HG02884 (cell line): ENCODE measurements around the gene MYCBPAP.

ENCODE experiments used
- ATAC-seq: cut with Tn5 transposase; IDR thresholded peaks from one replicate; pipeline ENCODE4 v1.9.1; 2021; ENCODE audit warnings: mild to moderate bottlenecking, moderate library complexity; ENCODE audit not compliant: unreplicated experiment

Gene MYCBPAP

DNA sequence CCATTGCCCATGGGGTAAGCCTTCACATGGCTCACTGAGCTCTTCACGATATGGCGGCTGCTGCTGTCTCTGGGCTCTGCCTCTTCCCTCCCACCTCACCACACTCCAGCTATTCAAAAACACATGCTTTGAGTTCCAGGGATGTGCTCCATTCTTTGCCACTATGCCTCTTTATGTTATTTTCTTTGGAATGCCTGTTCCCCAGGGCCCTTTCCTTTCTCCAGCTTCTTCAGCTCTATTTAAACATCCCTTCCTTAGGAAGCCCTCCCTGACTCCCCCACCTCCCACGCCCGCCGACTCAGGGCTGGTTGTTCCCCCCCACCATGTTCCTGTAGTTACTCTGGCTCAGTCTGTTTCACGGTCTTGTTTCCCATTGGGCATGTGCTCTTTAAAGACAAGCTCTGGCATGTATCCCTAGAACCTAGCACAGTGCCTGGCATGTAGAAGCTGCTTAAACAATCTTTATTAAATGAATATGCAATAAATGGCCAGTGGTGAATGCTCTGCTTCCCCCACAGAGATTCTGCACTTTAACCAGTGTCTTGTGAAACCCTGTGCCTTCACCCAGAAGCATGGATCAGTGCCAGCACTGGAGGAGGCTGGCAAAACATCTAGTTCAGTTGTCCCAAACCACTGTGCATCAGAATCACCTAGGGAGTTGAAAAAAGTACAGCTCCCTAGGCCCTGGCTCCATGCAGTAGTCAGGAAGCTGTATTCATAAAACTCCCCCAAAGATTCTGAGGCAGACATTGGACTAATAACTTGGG is 6.9 kb downstream of the MYCBPAP start:
- no peak for ATAC-seq

- no peak for ATAC-seq
Observed at GRCh38 chr17:50517011-50517410, 8.8 kb downstream of the MYCBPAP start.

GRCh38 chr17:50517504-50518383 is 9.5 kb downstream of the MYCBPAP start:
- ATAC-seq, result no peak

GRCh38 chr17:50518384-50519023 is 10.3 kb downstream of the MYCBPAP start:
- no peak for ATAC-seq

DNA sequence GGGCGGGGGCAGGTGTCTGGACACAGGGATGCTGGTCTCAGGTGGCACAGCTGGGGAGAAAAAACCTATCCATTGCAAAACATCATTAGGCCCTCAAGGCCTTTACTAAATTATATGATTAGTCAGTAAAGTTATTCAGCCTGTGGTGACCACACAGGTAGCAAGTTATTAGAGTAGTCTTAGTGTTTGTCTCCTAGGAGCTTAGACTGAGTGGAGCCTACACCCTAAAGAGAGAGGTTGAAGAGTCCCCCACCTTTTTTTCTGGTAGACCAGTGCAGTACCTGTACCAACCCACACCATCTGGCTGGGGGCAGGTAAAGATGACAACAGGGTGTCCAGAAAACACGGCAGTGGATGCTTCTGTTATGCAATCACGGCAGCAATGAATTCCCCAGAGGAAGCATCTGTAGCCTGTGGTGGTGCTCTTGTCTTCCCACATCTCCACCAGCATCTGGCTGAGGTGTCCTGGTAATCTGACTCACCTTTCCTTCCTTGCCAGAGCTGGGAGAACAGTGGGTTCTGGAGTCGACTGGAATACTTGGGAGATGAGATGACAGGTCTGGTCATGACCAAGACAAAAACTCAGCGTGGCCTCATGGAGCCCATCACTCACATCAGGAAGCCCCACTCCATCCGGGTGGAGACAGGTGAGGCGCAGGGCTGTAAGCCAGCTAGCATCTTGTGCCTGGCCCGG is 11.0 kb downstream of the MYCBPAP start:
- no peak for ATAC-seq

GRCh38 chr17:50520483-50520882 is 12.2 kb downstream of the MYCBPAP start:
- no peak for ATAC-seq

GRCh38 chr17:50521514-50521913 is 13.3 kb downstream of the MYCBPAP start:
- no peak for ATAC-seq

DNA sequence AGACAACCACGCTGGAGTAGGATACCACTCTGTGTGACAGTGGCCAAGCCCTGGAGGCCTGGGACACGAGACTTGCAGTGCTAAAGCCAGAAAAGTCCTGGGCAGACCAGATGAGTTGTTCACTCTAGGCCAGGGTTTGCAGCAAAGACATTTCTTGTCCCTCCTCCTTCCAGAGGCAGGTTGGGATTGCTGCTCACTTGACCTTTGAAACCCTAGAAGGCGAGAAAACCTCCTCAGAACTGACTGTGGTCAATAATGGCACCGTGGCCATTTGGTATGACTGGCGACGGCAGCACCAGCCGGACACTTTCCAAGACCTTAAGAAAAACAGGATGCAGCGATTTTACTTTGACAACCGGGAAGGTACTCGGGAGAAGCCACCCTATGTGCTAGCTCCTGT is 14.5 kb downstream of the MYCBPAP start:
- no peak for ATAC-seq

DNA sequence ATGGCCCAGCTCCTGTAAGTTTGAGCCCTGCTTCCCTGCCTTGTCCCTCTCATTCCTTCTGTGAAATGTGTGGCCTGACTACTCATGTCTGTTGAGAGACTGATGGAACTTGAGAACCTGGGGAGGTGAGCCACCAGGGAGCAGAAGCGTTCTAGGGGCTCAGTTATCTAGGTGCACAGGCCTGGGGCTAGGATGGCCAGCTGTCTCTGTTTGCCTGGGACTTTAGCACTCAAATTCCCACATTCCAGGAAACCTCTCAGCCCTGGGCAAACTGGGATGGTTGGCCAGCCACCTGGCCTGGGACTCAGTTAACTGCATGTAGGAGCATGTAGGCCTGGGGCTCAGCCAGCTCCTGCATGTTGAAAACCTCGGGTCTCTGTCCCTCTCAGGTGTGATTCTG is 15.0 kb downstream of the MYCBPAP start:
- no peak for ATAC-seq

DNA sequence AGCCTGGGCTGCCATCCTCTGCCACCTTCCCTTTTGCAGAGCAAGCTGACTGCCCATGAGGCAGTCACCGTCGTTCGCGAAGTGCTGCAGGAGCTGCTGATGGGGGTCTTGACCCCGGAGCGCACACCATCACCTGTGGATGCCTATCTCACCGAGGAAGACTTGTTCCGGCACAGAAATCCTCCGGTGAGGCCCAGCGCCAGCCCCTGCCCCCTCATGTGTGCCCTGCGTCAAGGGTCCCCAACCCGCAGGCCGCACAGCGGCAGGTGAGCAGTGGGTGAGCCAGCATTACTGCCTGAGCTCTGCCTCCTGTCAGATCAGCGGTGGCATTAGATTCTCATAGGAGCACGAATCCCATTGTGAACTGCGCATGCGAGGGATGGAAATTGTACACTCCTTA is 16.6 kb downstream of the MYCBPAP start:
- no peak for ATAC-seq

GRCh38 chr17:50527155-50527762 is 19.0 kb downstream of the MYCBPAP start:
- ATAC-seq, result no peak

DNA sequence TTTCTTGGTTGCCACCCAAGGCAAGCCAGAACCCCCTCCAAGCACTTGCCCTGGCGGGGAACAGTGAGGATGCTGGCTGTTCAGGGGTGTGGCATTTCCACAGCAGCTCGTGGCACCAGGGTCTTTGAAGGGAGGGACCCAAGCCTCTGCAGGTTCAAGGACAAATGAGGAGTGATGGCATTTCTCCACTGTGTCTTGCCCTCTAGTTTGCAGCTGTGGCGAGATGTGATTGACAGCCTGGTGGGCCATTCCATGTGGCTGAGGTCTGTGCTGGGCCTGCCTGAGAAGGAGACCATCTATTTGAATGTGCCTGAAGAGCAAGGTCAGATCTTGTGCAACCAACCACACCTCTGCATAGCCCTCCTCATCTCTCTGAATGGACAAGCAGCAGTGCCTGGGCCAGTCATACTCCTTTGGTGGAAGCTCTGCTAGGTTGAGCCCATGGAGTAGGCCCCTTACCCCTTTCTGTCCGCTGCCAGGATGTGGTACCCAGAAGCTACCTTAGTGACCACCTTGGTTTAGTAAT is 19.8 kb downstream of the MYCBPAP start:
- no peak for ATAC-seq

GRCh38 chr17:50529849-50530248 is 21.6 kb downstream of the MYCBPAP start:
- ATAC-seq, result no peak

GRCh38 chr17:50531428-50532025 is 23.3 kb downstream of the MYCBPAP start:
- no peak for ATAC-seq

- no peak for ATAC-seq
Observed at GRCh38 chr17:50532452-50533024, 24.3 kb downstream of the MYCBPAP start, which contains the start of gene EPN3. TSS of gene EPN3 (plus strand) at chr17:50532735. CDS start at chr17:50536557, 3,822 bp downstream.

GRCh38 chr17:50533185-50533584 is 24.9 kb downstream of the MYCBPAP start:
- no peak for ATAC-seq

DNA sequence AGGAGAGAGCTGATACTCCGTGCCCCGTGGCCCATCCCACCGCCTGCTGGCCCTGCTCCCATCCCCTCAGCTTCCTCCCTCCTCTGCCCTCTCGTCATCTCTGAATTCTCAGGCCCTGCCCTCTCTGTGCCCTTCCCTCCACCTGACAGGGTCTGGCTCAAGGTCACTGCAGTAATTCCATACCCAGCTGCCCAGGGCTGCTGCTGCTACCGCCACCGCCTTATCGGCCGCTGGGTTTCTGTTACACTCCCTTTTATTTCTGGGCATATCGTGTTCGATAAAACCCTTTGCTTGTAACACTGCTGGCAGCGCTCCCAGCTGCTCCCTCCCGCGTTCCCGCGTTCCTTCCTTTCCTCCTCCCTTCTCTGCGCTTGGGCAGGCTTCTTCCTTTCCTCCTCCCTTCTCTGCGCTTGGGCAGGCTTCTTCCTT is 25.5 kb downstream of the MYCBPAP start:
- no peak for ATAC-seq

DNA sequence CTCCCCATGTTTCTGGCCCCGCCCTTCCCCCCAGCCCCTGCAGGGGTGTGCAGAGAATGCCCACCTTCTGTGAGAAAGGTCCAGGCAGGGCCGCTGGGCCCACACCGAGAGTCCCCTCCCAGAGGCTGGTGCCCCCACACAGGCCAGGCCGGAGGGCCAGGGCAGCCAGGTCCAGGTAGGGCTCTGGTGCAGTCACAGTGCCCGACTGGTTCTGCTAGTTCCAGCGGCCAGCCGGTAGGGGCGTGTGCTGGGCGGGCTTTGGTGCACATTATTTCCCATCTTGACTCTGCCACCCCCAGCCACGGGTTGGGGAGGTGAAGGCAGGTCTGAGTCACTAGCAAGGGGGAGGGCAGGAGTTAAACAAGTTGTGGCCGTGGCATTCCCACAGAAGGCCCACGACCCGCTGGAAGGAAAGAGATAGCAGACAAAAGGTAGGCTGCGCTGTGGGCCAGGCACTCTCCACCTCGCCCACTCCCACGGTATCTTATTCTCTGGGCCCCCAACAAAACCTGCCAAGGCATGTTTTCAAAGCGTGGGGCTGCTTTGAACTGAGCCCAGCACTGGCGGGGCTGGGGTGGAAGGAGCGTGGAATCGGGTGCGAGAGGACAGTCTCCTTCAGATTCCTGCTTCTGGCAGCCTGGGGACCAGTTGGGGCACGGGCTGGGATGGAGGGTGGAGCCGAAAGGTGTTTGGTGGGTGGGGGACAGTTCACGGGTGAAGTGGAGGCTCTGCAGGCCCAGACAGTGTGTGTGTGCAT is 26.2 kb downstream of the MYCBPAP start:
- no peak for ATAC-seq

- ATAC-seq, result no peak
Observed at GRCh38 chr17:50534979-50535326, 26.7 kb downstream of the MYCBPAP start.
